GM06990 (cell line): Measurements from ENCODE around the gene TBCK.

Source experiments
- DNase-seq: peaks from one replicate; pipeline ENCODE4 v3.0.0-alpha.2; 2011; ENCODE audit not compliant: insufficient read length; ENCODE audit errors: extremely low read depth
- H3K27me3 ChIP-seq: replicated peaks from 2 replicates; pipeline ENCODE4 v1.6.0; 2011; ENCODE audit warnings: low read length; ENCODE audit not compliant: control insufficient read depth, insufficient read depth
- H3K36me3 ChIP-seq: 2 replicates; pipeline ENCODE4 v1.5.1; 2011; ENCODE audit warnings: low read length; ENCODE audit not compliant: control insufficient read depth, insufficient read depth
- H3K4me3 ChIP-seq: replicated peaks from 2 replicates; pipeline ENCODE4 v1.5.1; 2011; ENCODE audit warnings: low read depth, mild to moderate bottlenecking, control low read depth, low read length
- TF ChIP-seq, protein P1 (sequence below): IDR thresholded peaks from 2 replicates; pipeline ENCODE4 v1.5.1; 2011; ENCODE audit warnings: low read length, control low read depth, mild to moderate bottlenecking, inconsistent platforms; ENCODE audit not compliant: insufficient read depth, poor library complexity, severe bottlenecking

TBCK gene

DNA sequence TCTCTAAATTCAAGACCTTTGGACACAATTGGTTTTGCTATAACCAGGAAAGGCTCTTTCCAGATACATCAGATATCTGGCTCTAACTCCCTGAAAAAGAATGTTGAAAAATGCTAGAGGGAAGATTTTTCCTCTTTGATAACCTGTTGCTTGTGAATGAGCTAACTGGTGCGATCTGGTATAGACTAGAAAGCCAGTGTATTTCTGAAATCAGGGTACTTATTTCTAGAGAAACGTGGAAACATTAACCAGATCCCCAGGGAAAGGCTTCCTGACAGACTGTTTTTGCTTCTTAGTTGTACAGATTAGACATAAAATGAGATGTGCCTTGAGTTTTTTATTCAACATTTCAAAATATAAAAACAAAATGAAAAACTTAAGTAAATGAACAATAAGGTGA is 313.0 kb downstream of the TBCK start:
- no peak overlapping the region for H3K4me3 ChIP-seq
- no peaks in the 10 kb centered on the region for H3K36me3 ChIP-seq
- no peaks in the 10 kb centered on the region for H3K27me3 ChIP-seq
- TF ChIP-seq, protein P1, sequence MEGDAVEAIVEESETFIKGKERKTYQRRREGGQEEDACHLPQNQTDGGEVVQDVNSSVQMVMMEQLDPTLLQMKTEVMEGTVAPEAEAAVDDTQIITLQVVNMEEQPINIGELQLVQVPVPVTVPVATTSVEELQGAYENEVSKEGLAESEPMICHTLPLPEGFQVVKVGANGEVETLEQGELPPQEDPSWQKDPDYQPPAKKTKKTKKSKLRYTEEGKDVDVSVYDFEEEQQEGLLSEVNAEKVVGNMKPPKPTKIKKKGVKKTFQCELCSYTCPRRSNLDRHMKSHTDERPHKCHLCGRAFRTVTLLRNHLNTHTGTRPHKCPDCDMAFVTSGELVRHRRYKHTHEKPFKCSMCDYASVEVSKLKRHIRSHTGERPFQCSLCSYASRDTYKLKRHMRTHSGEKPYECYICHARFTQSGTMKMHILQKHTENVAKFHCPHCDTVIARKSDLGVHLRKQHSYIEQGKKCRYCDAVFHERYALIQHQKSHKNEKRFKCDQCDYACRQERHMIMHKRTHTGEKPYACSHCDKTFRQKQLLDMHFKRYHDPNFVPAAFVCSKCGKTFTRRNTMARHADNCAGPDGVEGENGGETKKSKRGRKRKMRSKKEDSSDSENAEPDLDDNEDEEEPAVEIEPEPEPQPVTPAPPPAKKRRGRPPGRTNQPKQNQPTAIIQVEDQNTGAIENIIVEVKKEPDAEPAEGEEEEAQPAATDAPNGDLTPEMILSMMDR = no peak
- no peak for DNase-seq

DNA sequence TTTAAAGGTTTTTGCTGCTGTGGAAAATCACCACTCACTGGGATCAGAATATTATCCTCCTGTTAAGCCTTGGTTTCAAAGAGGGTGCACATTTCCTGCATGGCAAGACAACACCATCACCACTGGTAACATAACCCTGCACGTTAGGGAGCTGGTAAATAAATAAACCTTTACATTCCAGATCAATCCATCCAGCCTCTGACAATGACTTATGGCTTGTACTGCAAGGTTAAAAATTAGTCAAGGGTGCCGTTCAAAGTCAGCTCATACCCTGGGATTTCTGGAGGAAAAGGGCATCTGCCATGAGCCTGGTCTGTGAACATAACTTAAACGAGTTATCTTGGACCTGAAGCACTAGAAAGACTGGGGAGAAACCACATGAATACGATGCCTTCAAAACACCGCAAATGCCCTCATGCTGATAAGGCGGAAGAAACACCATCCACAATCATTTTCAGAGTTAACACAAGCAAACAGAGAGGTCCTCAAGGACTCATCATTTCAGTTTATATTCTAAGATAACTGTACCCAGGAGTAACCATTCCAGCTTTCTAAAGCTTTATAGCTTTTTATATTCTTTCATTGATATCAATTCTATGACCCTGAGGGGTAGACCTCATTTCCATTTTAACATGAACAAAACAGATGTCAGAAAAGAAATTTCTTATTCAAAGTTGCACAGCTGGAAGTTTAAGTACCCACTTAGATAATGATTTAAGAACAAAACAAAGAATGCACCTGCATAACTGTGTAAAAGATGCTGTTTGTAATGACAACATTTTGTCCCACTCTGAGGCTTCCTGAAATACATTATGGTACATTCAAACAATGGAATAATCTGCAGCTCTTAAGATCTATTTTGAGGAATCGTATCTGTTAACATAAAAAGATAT is 317.6 kb downstream of the TBCK start:
- H3K27me3 ChIP-seq = no peaks in the 10 kb centered on the region
- H3K36me3 ChIP-seq = no peaks in the 10 kb centered on the region
- DNase-seq = no peak
- TF ChIP-seq, protein P1 = no peak
- no peak overlapping the region for H3K4me3 ChIP-seq

DNA sequence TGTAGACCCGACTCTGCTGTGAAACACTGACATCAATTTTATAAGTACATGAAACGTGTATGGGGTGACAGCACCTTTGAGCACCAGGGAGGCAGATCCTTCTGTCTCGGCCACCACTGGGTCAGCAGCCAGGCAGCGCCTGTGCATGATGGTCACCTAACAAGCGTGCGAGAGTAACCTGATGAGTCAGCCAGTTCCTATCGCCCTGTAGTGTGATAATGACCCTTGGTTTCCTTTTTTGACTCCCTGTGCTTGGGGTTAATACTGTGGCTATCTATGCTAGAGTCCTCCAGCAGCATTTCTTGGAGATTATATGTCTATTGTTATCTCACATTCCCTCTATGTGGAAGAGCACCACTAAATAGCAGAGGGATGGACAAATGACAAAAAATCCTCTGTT is 319.2 kb downstream of the TBCK start:
- TF ChIP-seq, protein P1 = no peak
- Histone ChIP-seq H3K27me3 (no peaks in the 10 kb centered on the region), H3K36me3 (no peaks in the 10 kb centered on the region), H3K4me3 (no peak overlapping the region)
- no peak for DNase-seq

DNA sequence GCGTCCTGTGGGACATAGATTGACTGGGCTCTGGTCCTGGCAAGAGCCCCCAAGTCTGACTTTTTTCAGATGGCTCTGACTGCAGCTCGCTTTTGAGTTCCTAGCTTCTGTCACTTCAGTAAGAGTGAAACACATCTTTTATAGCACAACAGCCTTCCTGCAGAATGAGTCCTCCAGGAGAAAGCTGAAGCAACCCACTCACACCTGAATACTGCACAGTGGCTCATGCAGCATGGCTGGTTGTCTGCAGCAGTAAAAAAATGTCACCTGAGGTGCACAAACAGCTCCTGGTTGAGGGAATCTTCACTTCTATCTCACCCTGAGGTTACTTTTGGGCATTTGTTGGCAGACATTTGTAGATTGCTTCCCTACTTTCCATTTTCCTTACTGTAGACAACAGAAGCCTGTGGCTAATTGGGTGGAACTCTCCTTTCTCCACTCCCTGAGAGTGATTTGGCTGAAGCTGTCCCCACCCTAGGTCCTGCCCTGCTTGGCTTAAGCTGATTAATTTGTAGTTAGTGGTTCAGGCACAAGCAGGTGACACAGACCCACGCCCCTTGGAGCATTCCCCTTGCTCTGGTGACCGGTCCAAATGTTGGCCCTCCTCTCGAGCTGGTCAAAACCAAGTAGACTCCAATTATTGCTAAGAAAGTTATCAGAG is 321.0 kb downstream of the TBCK start:
- Histone ChIP-seq H3K27me3 (no peaks in the 10 kb centered on the region), H3K36me3 (no peaks in the 10 kb centered on the region), H3K4me3 (no peak overlapping the region)
- TF ChIP-seq, protein P1 = no peak
- no peak for DNase-seq

DNA sequence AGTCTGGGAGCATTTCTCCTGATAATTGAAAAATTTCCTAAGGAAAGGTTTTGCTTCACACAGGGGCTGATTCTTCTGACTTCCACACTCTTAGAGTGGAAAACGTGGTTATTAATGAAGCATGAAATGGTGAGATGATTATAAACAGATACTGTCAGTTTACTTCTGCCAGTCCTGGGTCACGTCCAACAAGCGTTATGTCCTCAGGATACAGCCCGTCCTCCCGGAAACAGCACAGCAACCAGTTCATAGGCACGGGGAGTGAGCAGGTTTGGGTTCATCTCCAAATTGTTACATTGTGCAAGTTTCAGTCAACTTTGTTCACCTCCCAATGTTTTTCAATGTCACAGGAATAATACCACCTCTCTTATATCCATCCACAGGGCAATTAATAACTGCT is 321.9 kb downstream of the TBCK start:
- Histone ChIP-seq H3K36me3 (no peaks in the 10 kb centered on the region), H3K4me3 (no peak overlapping the region), H3K27me3 (no peaks in the 10 kb centered on the region)
- TF ChIP-seq, protein P1 = no peak
- no peak for DNase-seq
